NCI-H128 (cell line): ENCODE results near the gene ANKS1A.
"Not testable (repeated sequence)": the region's sequence is repeated elsewhere in the genome, so short reads cannot be mapped to it uniquely, and the experiment has no call there.

Source experiments
- DNase-seq: peaks from one replicate; lab custom pipeline; 2025; ENCODE audit not compliant: unreplicated experiment; lab: John Stamatoyannopoulos, UW

Gene ANKS1A

GRCh38 chr6:34916348-34916967 is 27.4 kb downstream of the ANKS1A start:
- DNase-seq: no peak

- no peak for DNase-seq
Observed at GRCh38 chr6:34917626-34918285, 28.7 kb downstream of the ANKS1A start.

GRCh38 chr6:34919651-34920050 is 30.6 kb downstream of the ANKS1A start:
- DNase-seq: no peak

- DNase-seq: no peak
Observed at GRCh38 chr6:34920097-34920496, 31.0 kb downstream of the ANKS1A start.

- no peak for DNase-seq
Observed at GRCh38 chr6:34922177-34922663, 33.2 kb downstream of the ANKS1A start.

GRCh38 chr6:34924831-34925625 is 36.0 kb downstream of the ANKS1A start:
- no peak for DNase-seq

GRCh38 chr6:34926655-34927054 is 37.6 kb downstream of the ANKS1A start:
- no peak for DNase-seq

- no peak for DNase-seq
Observed at GRCh38 chr6:34928220-34928619, 39.2 kb downstream of the ANKS1A start.

GRCh38 chr6:34928695-34929094 is 39.6 kb downstream of the ANKS1A start:
- no peak for DNase-seq

GRCh38 chr6:34929241-34929978 is 40.4 kb downstream of the ANKS1A start:
- DNase-seq: no peak

GRCh38 chr6:34930221-34930620 is 41.2 kb downstream of the ANKS1A start:
- DNase-seq: no peak

- DNase-seq: not testable (repeated sequence)
Observed at GRCh38 chr6:34932202-34932601, 43.1 kb downstream of the ANKS1A start.

- DNase-seq: no peak
Observed at GRCh38 chr6:34934516-34934915, 45.5 kb downstream of the ANKS1A start.

GRCh38 chr6:34938268-34938667 is 49.2 kb downstream of the ANKS1A start:
- DNase-seq: no peak

GRCh38 chr6:34940030-34940434 is 51.0 kb downstream of the ANKS1A start:
- DNase-seq: no peak

- DNase-seq: no peak
Observed at GRCh38 chr6:34941421-34941820, 52.4 kb downstream of the ANKS1A start.

GRCh38 chr6:34945317-34945716 is 56.3 kb downstream of the ANKS1A start:
- no peak for DNase-seq

GRCh38 chr6:34947561-34947960 is 58.5 kb downstream of the ANKS1A start:
- no peak for DNase-seq

- DNase-seq: no peak
Observed at GRCh38 chr6:34949636-34950035, 60.6 kb downstream of the ANKS1A start.

GRCh38 chr6:34950849-34951248 is 61.8 kb downstream of the ANKS1A start:
- DNase-seq: no peak

GRCh38 chr6:34951731-34952130 is 62.7 kb downstream of the ANKS1A start:
- no peak for DNase-seq
